Activated CD8-positive, alpha-beta memory T cell treated with anti-CD3 and anti-CD28 coated beads for 48 hours (primary cell): ENCODE results near the gene SAXO1.
A peak's percentile ranks its signal among the peaks of the same experiment; 100 is the strongest.
"Not testable (repeated sequence)": the region's sequence is repeated elsewhere in the genome, so short reads cannot be mapped to it uniquely, and the experiment has no call there.

ENCODE experiments used
- DNase-seq, 3 experiments: peaks; one replicate each; pipeline ENCODE4 v3.0.0-alpha.2; 2020; ENCODE audit warnings: low read depth in 2 of 3, low spot score in 2 of 3

SAXO1 gene, protein sequence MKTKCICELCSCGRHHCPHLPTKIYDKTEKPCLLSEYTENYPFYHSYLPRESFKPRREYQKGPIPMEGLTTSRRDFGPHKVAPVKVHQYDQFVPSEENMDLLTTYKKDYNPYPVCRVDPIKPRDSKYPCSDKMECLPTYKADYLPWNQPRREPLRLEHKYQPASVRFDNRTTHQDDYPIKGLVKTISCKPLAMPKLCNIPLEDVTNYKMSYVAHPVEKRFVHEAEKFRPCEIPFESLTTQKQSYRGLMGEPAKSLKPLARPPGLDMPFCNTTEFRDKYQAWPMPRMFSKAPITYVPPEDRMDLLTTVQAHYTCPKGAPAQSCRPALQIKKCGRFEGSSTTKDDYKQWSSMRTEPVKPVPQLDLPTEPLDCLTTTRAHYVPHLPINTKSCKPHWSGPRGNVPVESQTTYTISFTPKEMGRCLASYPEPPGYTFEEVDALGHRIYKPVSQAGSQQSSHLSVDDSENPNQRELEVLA

DNA sequence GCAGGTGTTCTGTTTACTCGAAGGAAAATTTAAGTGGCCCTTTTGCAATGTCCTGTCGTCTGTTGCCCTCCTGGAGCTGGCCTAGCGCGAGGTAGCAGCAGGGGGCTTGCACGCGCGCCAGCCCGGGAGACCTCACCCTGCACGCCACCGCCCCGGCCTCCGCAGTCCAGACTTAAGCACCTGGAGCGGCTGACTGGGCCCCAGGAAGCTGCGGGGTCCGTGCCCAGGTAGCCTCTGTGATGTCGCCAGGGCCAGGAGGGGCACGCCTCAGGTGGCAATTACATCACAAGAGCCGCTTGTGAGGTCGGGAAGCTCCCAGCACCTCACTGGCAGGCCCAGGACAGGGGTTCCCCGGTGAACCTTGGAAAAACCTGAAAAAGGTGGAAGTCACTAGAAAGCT lies at the start of gene SAXO1:
Gene SAXO1 (minus strand): TSS at position 195 of the 400 bp plus-strand sequence. CDS start 301 bp downstream, outside the sequence.
- DNase-seq, result no peak

DNA sequence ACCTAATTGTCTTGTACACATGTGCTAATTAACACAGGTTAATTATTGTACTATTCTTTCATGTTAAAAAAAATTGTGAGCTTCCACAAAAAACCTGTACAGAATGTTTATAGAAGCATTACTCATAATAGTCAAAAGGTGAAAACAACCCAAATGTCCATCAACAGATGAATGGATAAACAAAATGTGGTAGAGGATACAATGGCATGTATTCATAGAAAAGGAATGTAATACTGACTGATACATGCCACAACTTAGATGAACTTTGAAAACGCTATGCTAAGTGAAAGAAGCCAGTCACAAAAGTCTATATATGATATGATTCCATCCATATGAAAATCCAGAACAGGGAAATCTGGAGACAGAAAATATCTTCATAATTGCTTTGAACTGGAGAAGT lies 41.8 kb upstream of the SAXO1 start:
- DNase-seq, result no peak

DNA sequence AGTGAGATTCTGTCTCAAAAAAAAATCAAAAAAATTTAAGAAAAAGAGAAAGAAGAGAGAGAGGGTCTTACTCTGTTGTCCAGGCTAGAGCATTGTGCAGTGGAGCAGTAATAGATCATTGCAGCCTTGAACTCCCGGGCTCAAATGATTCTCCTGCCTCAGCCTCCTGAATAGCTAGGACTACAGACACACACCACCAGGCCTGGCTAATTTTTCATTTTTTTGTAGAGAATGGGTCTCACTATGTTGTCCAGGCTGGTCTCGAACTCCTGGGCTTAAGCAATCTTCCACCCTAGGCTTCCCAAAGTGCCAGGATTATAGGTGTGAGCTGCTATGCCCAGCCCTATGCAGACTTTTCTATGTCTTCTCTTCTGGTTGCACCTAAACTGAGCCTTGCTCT lies 41.2 kb upstream of the SAXO1 start:
- DNase-seq, result no peak

DNA sequence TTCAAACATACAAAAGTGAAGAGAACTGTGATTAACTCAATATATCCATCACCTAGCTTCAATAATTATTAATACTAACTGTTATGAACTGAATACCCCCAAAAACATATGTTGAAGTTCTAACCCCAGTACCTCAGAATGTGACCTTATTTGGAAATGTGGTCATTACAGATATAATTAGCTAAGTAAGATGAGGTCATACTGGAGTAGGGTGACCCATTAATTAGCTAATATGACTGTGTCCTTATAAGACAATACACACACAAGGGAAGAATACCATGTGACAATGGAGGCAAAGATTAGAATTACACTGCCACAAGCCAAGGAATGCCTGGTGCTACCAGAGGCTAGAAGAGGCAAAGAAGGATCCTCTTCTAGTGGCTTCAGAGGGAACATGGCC lies 24.0 kb upstream of the SAXO1 start:
- DNase-seq, result no peak

DNA sequence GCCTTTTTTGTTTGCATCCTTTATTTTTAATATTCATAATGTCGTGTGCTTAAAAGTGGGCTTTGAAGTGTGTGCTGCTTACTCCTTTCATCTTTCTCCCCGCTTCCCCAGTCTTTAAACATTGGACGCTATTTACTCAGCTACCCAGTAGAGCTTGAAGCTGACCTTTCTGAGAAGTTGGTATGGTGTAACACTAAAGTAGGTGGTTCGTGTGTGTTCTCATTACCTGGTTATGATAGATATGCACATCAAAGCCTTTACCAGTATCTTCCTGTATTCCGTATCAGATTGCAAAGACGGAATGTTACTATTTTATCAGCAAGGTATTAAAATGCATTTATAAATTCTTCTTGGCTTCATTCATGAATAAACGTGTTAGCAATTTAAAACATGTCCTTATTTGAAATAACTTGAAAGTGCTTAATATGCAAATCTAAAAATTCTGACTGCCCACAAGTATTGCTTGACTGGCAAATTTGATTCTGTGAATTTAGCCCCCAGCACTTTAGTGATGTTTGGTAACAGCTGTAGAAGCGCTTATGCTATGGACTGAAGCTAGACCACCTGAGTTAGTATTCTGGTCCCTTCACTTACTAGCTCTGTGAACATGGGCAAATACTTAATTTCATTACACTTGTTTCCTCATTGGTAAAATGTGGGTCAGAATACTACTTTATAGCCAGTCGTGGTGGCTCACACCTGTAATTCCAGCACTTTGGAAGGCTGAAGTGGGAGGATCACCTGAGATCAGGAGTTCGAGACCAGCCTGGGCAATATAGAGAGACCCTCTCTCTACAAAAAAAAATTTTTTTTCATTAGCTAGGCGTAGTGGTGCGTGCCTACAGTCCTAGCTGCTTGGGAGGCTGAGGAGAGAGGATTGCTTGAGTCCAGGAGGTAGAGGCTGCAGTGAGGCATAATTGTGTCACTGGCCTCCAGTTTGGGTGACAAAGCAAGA lies 17.9 kb upstream of the SAXO1 start:
- DNase-seq, result no peak

DNA sequence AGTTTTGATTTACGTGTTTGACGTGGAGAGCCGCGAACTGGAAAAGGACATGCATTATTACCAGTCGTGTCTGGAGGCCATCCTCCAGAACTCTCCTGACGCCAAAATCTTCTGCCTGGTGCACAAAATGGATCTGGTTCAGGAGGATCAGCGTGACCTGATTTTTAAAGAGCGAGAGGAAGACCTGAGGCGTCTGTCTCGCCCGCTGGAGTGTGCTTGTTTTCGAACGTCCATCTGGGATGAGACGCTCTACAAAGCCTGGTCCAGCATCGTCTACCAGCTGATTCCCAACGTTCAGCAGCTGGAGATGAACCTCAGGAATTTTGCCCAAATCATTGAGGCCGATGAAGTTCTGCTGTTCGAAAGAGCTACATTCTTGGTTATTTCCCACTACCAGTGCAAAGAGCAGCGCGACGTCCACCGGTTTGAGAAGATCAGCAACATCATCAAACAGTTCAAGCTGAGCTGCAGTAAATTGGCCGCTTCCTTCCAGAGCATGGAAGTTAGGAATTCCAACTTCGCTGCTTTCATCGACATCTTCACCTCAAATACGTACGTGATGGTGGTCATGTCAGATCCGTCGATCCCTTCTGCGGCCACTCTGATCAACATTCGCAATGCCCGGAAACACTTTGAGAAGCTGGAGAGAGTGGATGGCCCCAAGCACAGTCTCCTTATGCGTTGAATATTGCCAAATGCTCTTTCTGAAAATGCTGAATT lies 17.1 kb upstream of the SAXO1 start:
- no peak for DNase-seq

DNA sequence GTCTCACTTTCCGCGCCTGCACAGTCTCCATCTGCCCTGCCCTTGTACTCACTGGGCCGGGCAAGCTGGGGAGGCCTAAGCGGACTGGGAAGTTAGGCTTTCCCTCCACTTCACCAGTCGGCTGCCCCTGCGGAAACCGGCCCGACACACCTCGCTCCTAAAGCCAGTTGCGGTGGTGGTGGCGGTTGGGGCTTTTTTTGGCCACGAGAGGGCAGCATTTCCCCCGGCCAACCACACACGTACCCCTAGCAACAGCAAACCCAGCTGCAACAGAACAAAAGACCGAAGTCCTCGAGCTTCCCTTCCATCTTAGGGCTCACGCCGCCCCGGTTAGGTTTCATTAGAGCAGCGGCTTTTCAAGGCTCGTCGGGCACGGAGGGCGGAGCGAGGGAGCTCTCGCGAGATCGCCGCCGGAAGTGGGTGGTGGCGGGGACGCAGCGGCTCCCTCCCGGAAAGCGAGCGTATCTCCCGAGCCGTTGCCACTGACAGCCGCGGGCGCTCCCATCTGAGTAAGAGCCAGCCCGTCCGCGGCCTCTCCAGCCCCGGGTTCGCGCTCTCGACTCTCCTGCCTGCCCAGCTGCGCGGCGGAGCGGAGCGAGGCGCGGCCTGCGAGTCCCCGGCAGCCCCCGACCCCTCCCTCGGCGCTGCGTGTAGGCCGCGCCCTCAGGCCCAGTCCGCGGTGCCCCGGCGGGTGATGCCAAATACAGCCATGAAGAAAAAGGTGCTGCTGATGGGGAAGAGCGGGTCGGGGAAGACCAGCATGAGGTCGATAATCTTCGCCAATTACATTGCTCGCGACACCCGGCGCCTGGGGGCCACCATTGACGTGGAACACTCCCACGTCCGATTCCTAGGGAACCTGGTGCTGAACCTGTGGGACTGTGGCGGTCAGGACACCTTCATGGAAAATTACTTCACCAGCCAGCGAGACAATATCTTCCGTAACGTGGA lies 16.2 kb upstream of the SAXO1 start, which contains the start of gene RRAGA:
Gene RRAGA (plus strand): TSS at position 462 of the 951 bp plus-strand sequence. CDS start 233 bp downstream, at position 695.
- DNase-seq, result peak; percentile 78 to 89 (median 88)

DNA sequence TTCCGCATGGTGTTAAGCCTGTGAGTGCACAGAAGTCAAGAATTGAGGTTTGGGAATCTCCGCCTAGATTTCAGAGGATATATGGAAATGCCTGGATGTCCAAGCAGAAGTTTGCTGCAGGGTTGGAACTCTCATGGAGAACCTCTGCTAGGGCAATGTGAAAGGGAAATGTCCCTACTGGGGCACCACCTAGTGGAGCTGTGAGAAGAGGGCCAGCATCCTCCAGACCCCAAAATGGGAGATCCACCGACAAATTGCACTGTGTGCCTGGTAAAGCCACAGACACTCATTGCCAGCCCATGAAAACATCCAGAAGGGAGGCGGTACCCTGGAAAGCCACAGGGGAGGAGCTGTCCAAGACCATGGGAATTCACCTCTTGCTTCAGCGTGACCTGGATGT lies 3.6 kb upstream of the SAXO1 start:
- no peak for DNase-seq

DNA sequence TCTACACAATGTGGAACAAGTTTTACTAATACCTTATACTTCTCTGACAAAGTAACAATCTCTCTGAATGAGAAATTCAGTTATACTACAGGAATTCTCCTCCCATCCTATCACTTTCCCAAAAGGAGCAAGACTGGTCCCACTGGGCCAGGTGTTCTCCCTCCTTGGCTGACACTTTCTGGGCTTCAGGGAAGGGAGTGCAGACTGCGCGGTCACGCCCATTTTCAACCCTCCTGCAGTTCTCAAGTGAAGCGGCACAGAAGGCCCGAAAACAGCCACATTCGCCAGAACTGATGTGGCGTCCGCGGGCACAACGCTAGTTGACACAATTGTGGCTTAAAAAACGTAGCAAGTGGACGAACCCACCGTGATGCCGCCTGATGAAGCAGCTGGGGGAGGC lies 603 bp downstream of the SAXO1 start:
- no peak for DNase-seq

DNA sequence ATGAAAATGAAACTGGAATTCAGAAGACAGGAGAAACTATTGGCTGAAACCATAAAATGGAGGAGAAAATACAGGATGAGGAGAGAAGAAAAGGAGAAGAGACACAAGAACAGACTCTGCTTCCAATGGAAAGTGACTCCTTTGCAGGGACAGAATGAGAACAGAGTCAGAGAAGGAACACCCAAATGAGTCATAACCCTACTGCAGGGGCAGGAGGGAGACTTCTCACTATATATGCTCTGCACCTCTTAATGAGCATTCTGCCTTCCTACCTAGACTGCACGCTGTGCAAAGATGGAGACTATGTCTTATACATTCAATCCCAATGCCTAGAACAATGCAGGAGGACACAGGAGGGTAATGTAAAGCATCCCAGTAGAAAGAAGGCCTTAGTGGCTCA lies 2.1 kb downstream of the SAXO1 start:
- no peak for DNase-seq

DNA sequence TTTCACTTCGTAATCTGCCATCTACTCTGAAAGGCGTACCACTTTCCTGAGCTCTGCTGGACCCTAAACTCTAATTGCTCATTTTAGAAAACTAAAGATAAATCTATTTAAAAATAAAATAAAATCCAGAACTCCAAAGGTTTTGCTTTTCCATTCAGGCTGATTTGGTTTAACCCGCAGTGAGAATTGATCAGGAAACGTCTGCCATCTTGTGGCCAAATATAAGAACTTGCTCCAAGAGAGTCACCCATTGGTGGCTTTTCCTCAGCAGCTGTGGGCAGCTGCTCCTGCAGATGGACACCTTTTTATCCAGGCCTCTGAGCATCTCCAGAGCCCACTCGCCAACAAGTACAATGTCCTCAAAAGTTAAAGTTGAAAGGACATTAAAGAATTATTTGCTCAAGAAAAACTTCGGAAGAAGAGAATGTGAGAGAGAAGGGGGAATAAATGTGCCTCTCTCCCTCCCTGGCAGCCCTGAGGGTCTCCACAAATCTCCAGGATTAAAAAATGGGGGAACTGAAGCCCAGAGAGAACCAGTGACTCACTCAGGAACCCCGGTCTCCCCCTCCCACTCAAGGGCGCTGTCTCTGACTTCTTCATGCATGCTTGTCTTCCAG lies 4.1 kb downstream of the SAXO1 start:
- DNase-seq, result no peak

DNA sequence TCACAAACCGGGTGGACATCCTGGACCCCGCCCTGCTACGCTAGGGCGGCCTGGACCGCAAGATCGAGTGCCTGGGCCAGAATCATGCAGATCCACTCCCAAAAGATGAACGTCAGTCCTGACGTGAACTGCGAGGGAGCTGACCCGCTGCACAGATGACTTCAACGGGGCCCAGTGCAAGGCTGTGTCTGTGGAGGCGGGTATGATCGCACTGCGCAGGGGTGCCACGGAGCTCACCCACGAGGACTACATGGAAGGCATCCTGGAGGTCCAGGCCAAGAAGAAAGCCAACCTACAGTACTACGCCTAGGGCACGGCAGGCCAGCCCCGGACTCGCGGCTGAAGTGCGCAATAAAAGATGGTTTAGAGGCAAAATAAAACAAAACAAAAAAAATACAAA lies 5.2 kb downstream of the SAXO1 start:
- no peak for DNase-seq

DNA sequence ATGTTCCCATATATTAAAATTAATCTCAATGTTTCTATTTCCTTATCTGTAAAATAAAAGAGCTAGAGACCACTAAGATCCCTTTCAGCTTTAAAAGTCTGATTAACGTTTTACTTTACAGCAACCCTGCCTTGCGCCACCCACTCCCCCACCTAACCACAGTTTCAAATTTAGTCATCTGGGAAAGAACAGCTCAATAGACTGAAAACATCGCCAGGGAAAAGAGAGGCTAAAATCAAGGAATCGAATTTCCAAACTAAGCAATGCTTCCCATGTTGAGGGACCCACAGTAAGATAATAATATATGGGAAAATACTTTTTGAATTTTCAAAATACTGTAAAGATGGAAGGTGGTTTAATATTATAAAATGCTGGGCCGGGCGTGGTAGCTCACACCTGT lies 6.6 kb downstream of the SAXO1 start:
- no peak for DNase-seq

DNA sequence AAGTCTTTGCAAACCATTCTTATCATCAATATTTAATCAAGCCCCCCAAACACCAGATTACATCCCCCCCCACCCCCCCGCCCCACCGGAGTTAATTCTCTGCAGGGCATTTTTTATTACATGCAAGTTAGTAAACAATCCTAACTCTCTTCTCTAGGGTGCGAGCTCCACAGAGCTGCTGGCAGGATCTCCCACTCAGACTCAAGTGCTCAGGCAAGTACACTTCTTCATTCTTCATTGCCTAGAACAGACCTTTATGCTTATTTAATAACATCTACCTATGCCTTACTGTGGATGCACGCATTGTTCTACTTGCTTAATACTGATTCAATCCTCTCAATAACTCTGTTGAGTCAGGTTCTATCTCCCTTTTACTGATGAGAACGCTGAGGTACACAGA lies 9.9 kb downstream of the SAXO1 start:
- no peak for DNase-seq

DNA sequence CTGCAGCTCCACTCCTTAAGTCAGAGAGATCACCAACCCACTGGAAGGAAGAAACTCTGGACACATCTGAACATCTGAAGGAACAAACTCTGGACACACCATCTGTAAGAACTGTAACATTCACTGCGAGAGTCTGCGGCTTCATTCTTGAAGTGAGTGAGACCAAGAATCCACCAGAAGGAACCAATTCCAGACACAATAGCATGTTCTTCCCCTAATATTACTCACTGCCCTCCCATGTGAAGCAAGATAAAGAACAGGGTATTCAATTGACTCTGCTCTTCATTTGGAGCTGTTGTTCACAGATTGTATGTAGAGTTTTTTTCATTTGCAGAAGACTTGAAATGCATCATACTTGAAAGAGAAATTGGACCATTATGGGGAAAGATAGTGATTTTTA lies 10.8 kb downstream of the SAXO1 start:
- no peak for DNase-seq

DNA sequence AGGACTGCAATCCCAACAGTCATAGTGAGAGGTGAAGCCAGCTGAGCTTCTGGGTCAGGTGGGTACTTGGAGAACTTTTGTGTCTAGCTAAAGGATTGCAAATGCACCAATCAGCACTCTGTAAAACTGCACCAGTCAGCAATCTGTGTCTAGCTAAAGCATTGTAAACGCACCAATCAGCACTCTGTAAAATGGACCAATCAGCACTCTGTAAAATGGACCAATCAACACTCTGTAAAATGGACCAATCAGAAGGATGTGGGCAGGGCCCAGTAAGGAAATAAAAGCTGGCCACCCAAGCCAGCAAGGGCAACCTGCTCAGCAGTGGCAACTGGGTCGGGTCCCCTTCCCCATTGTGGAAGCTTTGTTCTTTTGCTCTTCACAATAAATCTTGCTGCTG lies 11.4 kb downstream of the SAXO1 start:
- not testable (repeated sequence) for DNase-seq

DNA sequence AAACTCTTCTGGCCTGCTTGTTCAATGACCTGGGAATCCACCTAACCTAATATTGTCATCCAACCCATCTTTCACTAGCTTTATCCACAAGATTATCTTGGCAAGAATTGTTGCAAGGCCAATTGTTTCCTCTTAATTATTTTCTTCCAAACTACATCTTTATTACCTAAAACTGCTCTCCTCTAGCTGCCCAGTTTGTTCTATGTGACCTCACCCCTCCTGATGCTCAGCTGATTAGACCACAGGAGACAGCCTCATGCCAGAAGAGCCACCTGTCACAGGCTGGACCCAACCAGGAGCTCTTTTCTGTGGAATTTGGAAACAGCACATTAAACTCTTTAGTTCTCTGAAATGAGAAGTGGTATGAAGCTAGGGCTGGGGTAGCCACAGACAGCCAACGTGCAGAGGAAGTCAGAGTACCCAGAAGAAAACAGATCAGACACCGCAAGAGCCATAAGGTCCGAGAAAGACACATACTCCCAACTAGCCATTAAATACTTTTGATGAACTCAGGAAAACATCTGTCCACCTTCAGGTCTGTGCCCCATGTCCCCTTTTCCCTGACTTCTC lies 12.0 kb downstream of the SAXO1 start:
- no peak for DNase-seq

DNA sequence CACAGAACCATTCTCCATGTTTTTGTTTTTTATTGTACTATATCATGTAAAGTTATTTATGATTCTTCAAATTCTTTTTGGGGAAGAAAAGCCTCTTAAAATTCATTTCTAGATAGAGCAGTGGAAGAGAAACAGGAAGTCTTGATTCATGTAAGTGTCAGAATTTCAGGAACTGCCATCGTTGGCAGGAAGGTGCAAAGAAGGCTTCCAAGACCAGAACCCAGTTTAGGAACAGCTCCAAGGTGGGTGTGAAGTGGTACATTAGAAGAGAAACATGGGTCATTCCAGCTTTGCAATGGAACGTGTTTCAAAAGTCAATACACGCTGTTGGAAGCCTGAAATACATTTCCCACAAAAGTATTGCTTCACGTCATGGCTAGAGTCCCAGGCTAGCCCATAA lies 14.8 kb downstream of the SAXO1 start:
- DNase-seq, result no peak

DNA sequence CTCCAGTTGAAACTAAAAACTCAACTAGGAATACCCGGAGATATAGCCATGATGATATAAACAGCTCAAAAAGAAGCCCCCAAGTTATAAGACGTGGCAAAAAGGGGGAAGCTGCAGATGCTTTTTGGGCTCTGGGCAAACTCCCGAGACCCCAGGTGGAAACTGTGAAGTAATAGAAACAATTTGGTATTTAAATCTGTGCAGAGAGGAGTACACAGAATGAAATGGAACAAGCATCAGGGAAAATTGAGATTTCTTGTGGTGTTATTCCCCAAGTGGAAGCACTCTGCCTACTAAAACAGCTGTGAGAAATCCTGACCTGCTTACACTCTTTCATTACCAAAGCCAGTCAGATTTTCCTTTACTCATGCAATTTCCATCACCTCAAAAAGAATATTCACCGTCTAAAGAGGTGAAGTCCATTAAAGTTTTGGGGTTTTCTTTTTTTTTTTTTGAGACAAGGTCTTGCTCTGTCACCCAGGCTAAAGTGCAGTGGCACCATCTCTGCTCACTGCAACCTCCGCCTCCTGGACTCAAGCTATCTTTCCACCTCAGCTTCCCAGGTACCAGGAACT lies 23.5 kb downstream of the SAXO1 start:
- DNase-seq, result no peak
